CD4-positive, CD25-positive, alpha-beta regulatory T cell (primary cell): ENCODE measurements around the gene LPXN. TPM values are rescaled to one million over a fixed set of nuclear protein-coding genes. Genes with fewer than 3 reads are reported as not detected.
"Not testable (repeated sequence)": the region's sequence is repeated elsewhere in the genome, so short reads cannot be mapped to it uniquely, and the experiment has no call there.

Source experiments
- ATAC-seq, 2 donors: fragments of 150-1000 bp; cut with Tn5 transposase; one replicate each; pipeline ENCODE4 v1.10.0; 2021; ENCODE audit warnings: low read depth in 2 of 2, moderate number of reproducible peaks in 2 of 2, moderate library complexity in 1 of 2
- DNase-seq, 3 donors: peaks; one replicate each; pipeline versions ENCODE4 v3.0.0 to v3.0.0-alpha.2; 2012 to 2022; ENCODE audit warnings: mixed read lengths in 1 of 3
- H3K27ac ChIP-seq: one replicate; pipeline ENCODE4 v1.7.0; 2013; ENCODE audit warnings: mild to moderate bottlenecking, low read length; ENCODE audit not compliant: insufficient read depth, poor library complexity, severe bottlenecking
- H3K27me3 ChIP-seq: one replicate; pipeline ENCODE4 v1.7.0; 2013; ENCODE audit warnings: low read length; ENCODE audit not compliant: control insufficient read depth, insufficient read depth
- H3K36me3 ChIP-seq: one replicate; pipeline ENCODE4 v1.7.0; 2013; ENCODE audit warnings: mild to moderate bottlenecking, low read length, moderate library complexity; ENCODE audit not compliant: control insufficient read depth, insufficient read depth
- H3K4me1 ChIP-seq: 2 replicates; pipeline ENCODE4 v1.7.0; 2013; ENCODE audit warnings: mild to moderate bottlenecking, low read length; ENCODE audit not compliant: insufficient read depth, control insufficient read depth, poor library complexity, severe bottlenecking
- H3K4me3 ChIP-seq: one replicate; pipeline ENCODE4 v1.7.0; 2013; ENCODE audit warnings: low read depth, mild to moderate bottlenecking, low read length, moderate library complexity
- H3K9me3 ChIP-seq, 2 experiments: 1 replicate in 1 of 2; 2 replicates in 1 of 2; pipeline ENCODE4 v1.7.0; 2013; ENCODE audit warnings: low read length in 2 of 2, mild to moderate bottlenecking in 1 of 2, moderate library complexity in 1 of 2; ENCODE audit not compliant: control insufficient read depth in 2 of 2
- H3K27ac Mint-ChIP-seq, 3 donors: one replicate each; pipeline ENCODE4 v1.8.0; 2020 to 2022; ENCODE audit warnings: mild to moderate bottlenecking in 3 of 3, mixed read lengths in 3 of 3, moderate library complexity in 2 of 3
- H3K27me3 Mint-ChIP-seq: one replicate; pipeline ENCODE4 v1.8.0; 2022; ENCODE audit warnings: mild to moderate bottlenecking, mixed read lengths
- H3K36me3 Mint-ChIP-seq: one replicate; pipeline ENCODE4 v1.8.0; 2020; ENCODE audit warnings: mixed read lengths
- H3K4me1 Mint-ChIP-seq, 4 donors: one replicate each; pipeline ENCODE4 v1.8.0; 2020 to 2022; ENCODE audit warnings: mixed read lengths in 4 of 4, mild to moderate bottlenecking in 1 of 4
- H3K4me3 Mint-ChIP-seq, 4 donors: one replicate each; pipeline ENCODE4 v1.8.0; 2020 to 2022; ENCODE audit warnings: mild to moderate bottlenecking in 4 of 4, mixed read lengths in 4 of 4, moderate library complexity in 3 of 4
- H3K9me3 Mint-ChIP-seq, 7 donors: one replicate each; pipeline ENCODE4 v1.8.0; 2020 to 2022; ENCODE audit warnings: mixed read lengths in 7 of 7, mild to moderate bottlenecking in 3 of 7, moderate library complexity in 2 of 7
- polyA plus RNA-seq, 4 donors: library from polyadenylated mRNA; unstranded; fragments of 300-500 nt; fragmentation: Illumina TruSeq; gene quantifications; one replicate each; pipeline ENCODE4 v1.2.3, GENCODE V29; 2021
- total RNA-seq: library from RNA; stranded (reverse); gene quantifications from one replicate; pipeline ENCODE4 v1.2.3, GENCODE V29; 2022

LPXN gene
- total and polyA plus RNA-seq, 5 donors from 2014 or later = 101 to 314 (median 263) TPM

- peaks cover 78% of the 10 kb centered on the region for H3K4me1 ChIP-seq
- Mint-ChIP-seq H3K27me3 (peaks cover 23% of the 10 kb centered on the region), H3K4me3 (peak within 1 kb of the TSS; percentile 92 to 100 (median 100)), H3K36me3 (peaks cover 6% of the 10 kb centered on the region), H3K27ac (peak within 1 kb of the TSS; percentile 100), H3K9me3 (peaks cover 0 to 4% (median 0%) of the 10 kb centered on the region in 7 donors), H3K4me1 (peaks cover 15 to 80% (median 52%) of the 10 kb centered on the region in 4 donors)
- H3K9me3 ChIP-seq = no peaks in the 10 kb centered on the region
- peak within 1 kb of the TSS; percentile 99 for H3K4me3 ChIP-seq
- peak within 1 kb of the TSS; percentile 100 for H3K27ac ChIP-seq
- H3K36me3 ChIP-seq = no peaks in the 10 kb centered on the region
- ATAC-seq (peak; percentile 66 to 70), DNase-seq (peak; percentile 94 to 99 (median 95))
- H3K27me3 ChIP-seq = no peaks in the 10 kb centered on the region
Observed at GRCh38 chr11:58578635-58579191, 3.1 kb upstream of the LPXN start, which contains the start of gene ZFP91. Gene ZFP91 (plus strand): TSS chr11:58579063. CDS start chr11:58579282, 219 bp downstream.

GRCh38 chr11:58578136-58578634 lies 2.5 kb upstream of the LPXN start:
- Histone ChIP-seq H3K9me3 (no peaks in the 10 kb centered on the region), H3K36me3 (no peaks in the 10 kb centered on the region), H3K27ac (peak overlapping the region; percentile 100), H3K27me3 (no peaks in the 10 kb centered on the region), H3K4me3 (peak overlapping the region; percentile 99), H3K4me1 (peaks cover 83% of the 10 kb centered on the region)
- peaks cover 15 to 80% (median 53%) of the 10 kb centered on the region in 4 donors for H3K4me1 Mint-ChIP-seq
- ATAC-seq = peak; percentile 8 to 9
- H3K36me3 Mint-ChIP-seq = peaks cover 6% of the 10 kb centered on the region
- H3K27me3 Mint-ChIP-seq = peaks cover 23% of the 10 kb centered on the region
- H3K4me3 Mint-ChIP-seq = peak overlapping the region; percentile 92 to 100 (median 100)
- peak overlapping the region; percentile 100 for H3K27ac Mint-ChIP-seq
- DNase-seq = peak; percentile 88 to 97 (median 97)
- H3K9me3 Mint-ChIP-seq = peaks cover 0 to 4% (median 0%) of the 10 kb centered on the region in 7 donors

- H3K4me1 ChIP-seq = peaks cover 85% of the 10 kb centered on the region
- peaks cover 14 to 78% (median 50%) of the 10 kb centered on the region in 4 donors for H3K4me1 Mint-ChIP-seq
Observed at GRCh38 chr11:58577555-58578135, 2.0 kb upstream of the LPXN start.

GRCh38 chr11:58576887-58577471 lies 1.3 kb upstream of the LPXN start:
- Mint-ChIP-seq H3K4me3 (peak overlapping the region; percentile 92 to 100 (median 100)), H3K4me1 (peaks cover 16 to 76% (median 46%) of the 10 kb centered on the region in 4 donors), H3K27me3 (peaks cover 23% of the 10 kb centered on the region), H3K27ac (peak overlapping the region; percentile 100), H3K36me3 (peaks cover 6% of the 10 kb centered on the region), H3K9me3 (peaks cover 0 to 4% (median 0%) of the 10 kb centered on the region in 7 donors)
- Histone ChIP-seq H3K36me3 (no peaks in the 10 kb centered on the region), H3K4me3 (peak overlapping the region; percentile 99), H3K9me3 (no peaks in the 10 kb centered on the region), H3K27ac (peak overlapping the region; percentile 100), H3K27me3 (no peaks in the 10 kb centered on the region), H3K4me1 (peaks cover 85% of the 10 kb centered on the region)
- ATAC-seq (no peak), DNase-seq (no peak)

More at GRCh38 chr11:58577555-58578135, 2.0 kb upstream of the LPXN start:
- peaks cover 0 to 4% (median 0%) of the 10 kb centered on the region in 7 donors for H3K9me3 Mint-ChIP-seq
- peak overlapping the region; percentile 92 to 100 (median 100) for H3K4me3 Mint-ChIP-seq
- Histone ChIP-seq H3K27me3 (no peaks in the 10 kb centered on the region), H3K4me3 (peak overlapping the region; percentile 99), H3K27ac (peak overlapping the region; percentile 100), H3K36me3 (no peaks in the 10 kb centered on the region), H3K9me3 (no peaks in the 10 kb centered on the region)
- H3K27me3 Mint-ChIP-seq = peaks cover 23% of the 10 kb centered on the region
- peak; percentile 76 to 87 (median 77) for DNase-seq
- ATAC-seq = peak; percentile 35 to 43
- peak overlapping the region; percentile 100 for H3K27ac Mint-ChIP-seq
- peaks cover 6% of the 10 kb centered on the region for H3K36me3 Mint-ChIP-seq

- ATAC-seq (no peak), DNase-seq (no peak)
- no peaks in the 10 kb centered on the region for H3K9me3 ChIP-seq
- Mint-ChIP-seq H3K36me3 (peaks cover 12% of the 10 kb centered on the region), H3K4me3 (peak overlapping the region; percentile 92 to 100 (median 98)), H3K27ac (peak overlapping the region; percentile 98 to 100 (median 100)), H3K9me3 (peaks cover 0 to 4% (median 0%) of the 10 kb centered on the region in 7 donors), H3K27me3 (peaks cover 21% of the 10 kb centered on the region), H3K4me1 (peaks cover 20 to 74% (median 45%) of the 10 kb centered on the region in 4 donors)
- H3K27me3 ChIP-seq = no peaks in the 10 kb centered on the region
- peaks cover 9% of the 10 kb centered on the region for H3K36me3 ChIP-seq
- peak overlapping the region; percentile 100 for H3K27ac ChIP-seq
- H3K4me3 ChIP-seq = peak overlapping the region; percentile 99
- peaks cover 73% of the 10 kb centered on the region for H3K4me1 ChIP-seq
Observed at GRCh38 chr11:58574881-58575280, 775 bp downstream of the LPXN start.

GRCh38 chr11:58573451-58574104 lies 2.1 kb downstream of the LPXN start:
- Mint-ChIP-seq H3K27me3 (peaks cover 14% of the 10 kb centered on the region), H3K9me3 (peaks cover 0 to 4% (median 0%) of the 10 kb centered on the region in 7 donors), H3K27ac (peak overlapping the region; percentile 98 to 100 (median 100)), H3K36me3 (peaks cover 12% of the 10 kb centered on the region), H3K4me3 (peak overlapping the region; percentile 92 to 100 (median 98)), H3K4me1 (peaks cover 25 to 83% (median 51%) of the 10 kb centered on the region in 4 donors)
- ATAC-seq (peak; percentile 28 to 35), DNase-seq (peak; percentile 47 to 75 (median 51))
- H3K4me1 ChIP-seq = peaks cover 74% of the 10 kb centered on the region
- H3K36me3 ChIP-seq = peaks cover 22% of the 10 kb centered on the region
- peak overlapping the region; percentile 100 for H3K27ac ChIP-seq
- H3K9me3 ChIP-seq = no peaks in the 10 kb centered on the region
- H3K27me3 ChIP-seq = no peaks in the 10 kb centered on the region
- peak overlapping the region; percentile 99 for H3K4me3 ChIP-seq

GRCh38 chr11:58572906-58573305 lies 2.8 kb downstream of the LPXN start:
- not testable (repeated sequence) for H3K27me3 Mint-ChIP-seq, H3K27me3 ChIP-seq, DNase-seq, H3K9me3 Mint-ChIP-seq, H3K9me3 ChIP-seq, ATAC-seq
- Mint-ChIP-seq H3K4me1 (peaks cover 29 to 89% (median 53%) of the 10 kb centered on the region in 4 donors), H3K4me3 (peak overlapping the region; percentile 92 to 100 (median 98)), H3K36me3 (peaks cover 16% of the 10 kb centered on the region), H3K27ac (peak overlapping the region; percentile 98 to 100 (median 100))
- peaks cover 78% of the 10 kb centered on the region for H3K4me1 ChIP-seq
- H3K36me3 ChIP-seq = peaks cover 27% of the 10 kb centered on the region
- H3K27ac ChIP-seq = peak overlapping the region; percentile 100
- peak overlapping the region; percentile 99 for H3K4me3 ChIP-seq
